K562 (cell line): ENCODE measurements around the gene GPAT2.
"Not testable (repeated sequence)": the region's sequence is repeated elsewhere in the genome, so short reads cannot be mapped to it uniquely, and the experiment has no call there.

ENCODE experiments used
- BHLHE40 ChIP-seq: IDR thresholded peaks from 2 replicates; pipeline ENCODE4 v1.6.1; 2011; ENCODE audit warnings: low read length, improper control_type of control experiment
- EGR1 ChIP-seq: fragments of 450-650 bp; conservative IDR thresholded peaks from 2 replicates; pipeline ENCODE4 v1.6.1; 2017; ENCODE audit warnings: mild to moderate bottlenecking
- FOSL1 ChIP-seq: fragments of 200-800 bp; sonication (Bioruptor generic); conservative IDR thresholded peaks from 2 replicates; pipeline ENCODE4 v1.6.1; 2016; ENCODE audit warnings: missing genetic modification characterization, missing compliant biosample characterization
- KLF6 ChIP-seq: fragments of 250-450 bp; sonication (Bioruptor Pico); IDR thresholded peaks from 2 replicates; pipeline ENCODE4 v1.4.0; 2020; ENCODE audit warnings: mild to moderate bottlenecking, moderate library complexity, borderline replicate concordance
- NFXL1 ChIP-seq: fragments of 450-650 bp; formaldehyde crosslinking; IDR thresholded peaks from 2 replicates; pipeline ENCODE4 v1.4.0; 2021; ENCODE audit warnings: mild to moderate bottlenecking
- STAT5A ChIP-seq: IDR thresholded peaks from 2 replicates; pipeline ENCODE4 v1.6.1; 2012; ENCODE audit warnings: low read length, inconsistent platforms, borderline replicate concordance
- ZNF311 ChIP-seq: fragments of 250-450 bp; sonication (Bioruptor Pico); IDR thresholded peaks from 2 replicates; pipeline ENCODE4 v1.4.0; 2020; ENCODE audit warnings: mild to moderate bottlenecking, moderate library complexity
- ZZZ3 ChIP-seq: fragments of 450-650 bp; IDR thresholded peaks from 2 replicates; pipeline ENCODE4 v1.6.1; 2016; ENCODE audit warnings: antibody characterized with exemption, mild to moderate bottlenecking, moderate library complexity

- TF ChIP-seq FOSL1 (tag); BHLHE40; EGR1; ZZZ3; STAT5A; NFXL1 (CRISPR knock-in tag); ZNF311 (CRISPR knock-in tag); KLF6 (CRISPR knock-in tag): not testable (repeated sequence)
Observed at GRCh38 chr2:96070351-96070750, 35.6 kb upstream of the GPAT2 start.
